K562 (cell line): Measurements from ENCODE around the gene BCO1. TPM values are rescaled to one million over a fixed set of nuclear protein-coding genes. Genes with fewer than 3 reads are reported as not detected.

Source experiments
- HLTF ChIP-seq: fragments of 450-650 bp; IDR thresholded peaks from 2 replicates; pipeline ENCODE4 v1.6.1; 2016
- MCM5 ChIP-seq: fragments of 450-650 bp; IDR thresholded peaks from 2 replicates; pipeline ENCODE4 v1.6.1; 2016; ENCODE audit warnings: low read depth
- MTA1 ChIP-seq: fragments of 450-650 bp; IDR thresholded peaks from 2 replicates; pipeline ENCODE4 v1.6.1; 2017; ENCODE audit warnings: borderline replicate concordance
- PPARD ChIP-seq: fragments of 250-450 bp; sonication (Bioruptor Pico); IDR thresholded peaks from 2 replicates; pipeline ENCODE4 v1.8.0; 2022; ENCODE audit warnings: inconsistent platforms, mild to moderate bottlenecking, moderate library complexity
- RBBP5 ChIP-seq: fragments of 200-600 bp; sonication (generic); IDR thresholded peaks from 2 replicates; pipeline ENCODE4 v1.6.1; 2012; ENCODE audit warnings: borderline replicate concordance, mild to moderate bottlenecking, low read length, control low read depth, inconsistent platforms; ENCODE audit not compliant: insufficient read depth, poor library complexity, severe bottlenecking
- USF1 ChIP-seq: sonication (generic); formaldehyde crosslinking; IDR thresholded peaks from 2 replicates; pipeline ENCODE4 v1.9.0; 2022; ENCODE audit warnings: mild to moderate bottlenecking, missing genetic modification reagents
- XRCC3 ChIP-seq: fragments of 450-650 bp; IDR thresholded peaks from 2 replicates; pipeline ENCODE4 v1.6.1; 2017; ENCODE audit warnings: mild to moderate bottlenecking, moderate library complexity
- ZNF143 ChIP-seq: sonication (generic); formaldehyde crosslinking; IDR thresholded peaks from 2 replicates; pipeline ENCODE4 v1.9.0; 2022; ENCODE audit warnings: mild to moderate bottlenecking, missing genetic modification reagents
- ZNF174 ChIP-seq: fragments of 250-450 bp; sonication (Bioruptor Pico); IDR thresholded peaks from 2 replicates; pipeline ENCODE4 v1.4.0; 2020; ENCODE audit warnings: mild to moderate bottlenecking
- ZNF354B ChIP-seq: fragments of 250-450 bp; sonication (Bioruptor Pico); IDR thresholded peaks from 2 replicates; pipeline ENCODE4 v1.4.0; 2020
- polyA plus RNA-seq, 8 experiments: library from polyadenylated mRNA; depleted of rRNA in 4 of 8; stranded (reverse) in 5 of 8; unstranded in 3 of 8; fragments of >200 nt; fragmentation: Nextera tagmentation in 2 of 8; fragmentation: Illumina TruSeq in 1 of 8; extraction: Ambion mirVana in 2 of 8; extraction: Trizol in 1 of 8; gene quantifications; 2 replicates each; pipeline versions ENCODE4 v1.2.1 to v1.2.3, GENCODE V29; 2011 to 2014; ENCODE audit warnings: inconsistent platforms in 1 of 8, missing spikeins in 1 of 8
- total RNA-seq, 7 experiments: library from RNA; depleted of rRNA in 6 of 7; stranded (reverse); fragments of >200 nt in 6 of 7; fragmentation: Illumina TruSeq in 2 of 7; extraction: Trizol in 2 of 7; gene quantifications; 2 replicates each; pipeline versions ENCODE4 v1.2.1 to v1.2.3, GENCODE V29; 2011 to 2021; ENCODE audit warnings: low replicate concordance in 1 of 7
- TF ChIP-seq, protein P1 (sequence below): fragments of 450-650 bp; formaldehyde crosslinking; IDR thresholded peaks from 2 replicates; pipeline ENCODE4 v1.4.0; 2020; ENCODE audit warnings: mild to moderate bottlenecking, mixed read lengths
- TF ChIP-seq, protein P2 (sequence below), 2 experiments: fragments of 450-650 bp; IDR thresholded peaks; 2 replicates each; pipeline ENCODE4 v1.6.1; 2016; ENCODE audit warnings: mild to moderate bottlenecking in 2 of 2, borderline replicate concordance in 1 of 2, low read depth in 1 of 2, moderate library complexity in 1 of 2
- TF ChIP-seq, protein P3 (sequence below): sonication (generic); formaldehyde crosslinking; IDR thresholded peaks from 2 replicates; pipeline ENCODE4 v1.5.0; 2020; ENCODE audit warnings: missing genetic modification reagents

BCO1 gene
- total and polyA plus RNA-seq, 9 of the 15 experiments (the other 6 are each of a cell fraction or from before 2014, with no cell fraction given) = not detected

DNA sequence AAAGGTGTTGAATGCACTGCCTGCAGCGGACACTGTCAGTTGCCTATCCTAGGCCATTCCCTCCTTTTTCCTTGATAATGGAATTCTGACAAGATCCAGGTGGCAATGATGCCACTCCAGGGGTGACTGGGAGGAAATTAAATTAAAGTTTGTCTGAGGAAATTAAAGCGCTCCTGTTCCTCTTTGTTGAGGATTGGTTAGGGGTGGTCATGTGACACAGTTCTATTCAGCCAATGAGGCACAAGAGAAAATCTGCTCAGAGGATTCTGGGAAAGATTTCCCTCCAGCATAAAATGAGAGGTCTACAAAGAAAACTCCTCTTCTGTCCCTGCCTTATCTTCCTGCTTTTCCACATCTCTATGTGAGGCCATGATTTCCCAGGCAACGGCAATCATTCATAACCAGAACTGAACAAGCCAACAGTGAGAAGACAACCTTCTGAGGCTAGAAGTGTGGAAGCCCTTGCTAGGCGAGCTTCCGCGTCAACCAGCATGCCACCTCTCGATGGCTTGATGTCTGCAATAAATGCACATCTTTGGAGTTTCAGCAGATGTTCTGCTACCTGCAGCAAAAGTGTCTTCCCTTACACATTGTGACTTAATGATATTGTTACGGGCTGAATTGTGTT is 5.6 kb upstream of the BCO1 start (continued):
- TF ChIP-seq, protein P1, sequence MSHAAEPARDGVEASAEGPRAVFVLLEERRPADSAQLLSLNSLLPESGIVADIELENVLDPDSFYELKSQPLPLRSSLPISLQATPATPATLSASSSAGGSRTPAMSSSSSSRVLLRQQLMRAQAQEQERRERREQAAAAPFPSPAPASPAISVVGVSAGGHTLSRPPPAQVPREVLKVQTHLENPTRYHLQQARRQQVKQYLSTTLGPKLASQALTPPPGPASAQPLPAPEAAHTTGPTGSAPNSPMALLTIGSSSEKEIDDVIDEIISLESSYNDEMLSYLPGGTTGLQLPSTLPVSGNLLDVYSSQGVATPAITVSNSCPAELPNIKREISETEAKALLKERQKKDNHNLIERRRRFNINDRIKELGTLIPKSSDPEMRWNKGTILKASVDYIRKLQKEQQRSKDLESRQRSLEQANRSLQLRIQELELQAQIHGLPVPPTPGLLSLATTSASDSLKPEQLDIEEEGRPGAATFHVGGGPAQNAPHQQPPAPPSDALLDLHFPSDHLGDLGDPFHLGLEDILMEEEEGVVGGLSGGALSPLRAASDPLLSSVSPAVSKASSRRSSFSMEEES = peak; percentile 95
- TF ChIP-seq, protein P2, sequence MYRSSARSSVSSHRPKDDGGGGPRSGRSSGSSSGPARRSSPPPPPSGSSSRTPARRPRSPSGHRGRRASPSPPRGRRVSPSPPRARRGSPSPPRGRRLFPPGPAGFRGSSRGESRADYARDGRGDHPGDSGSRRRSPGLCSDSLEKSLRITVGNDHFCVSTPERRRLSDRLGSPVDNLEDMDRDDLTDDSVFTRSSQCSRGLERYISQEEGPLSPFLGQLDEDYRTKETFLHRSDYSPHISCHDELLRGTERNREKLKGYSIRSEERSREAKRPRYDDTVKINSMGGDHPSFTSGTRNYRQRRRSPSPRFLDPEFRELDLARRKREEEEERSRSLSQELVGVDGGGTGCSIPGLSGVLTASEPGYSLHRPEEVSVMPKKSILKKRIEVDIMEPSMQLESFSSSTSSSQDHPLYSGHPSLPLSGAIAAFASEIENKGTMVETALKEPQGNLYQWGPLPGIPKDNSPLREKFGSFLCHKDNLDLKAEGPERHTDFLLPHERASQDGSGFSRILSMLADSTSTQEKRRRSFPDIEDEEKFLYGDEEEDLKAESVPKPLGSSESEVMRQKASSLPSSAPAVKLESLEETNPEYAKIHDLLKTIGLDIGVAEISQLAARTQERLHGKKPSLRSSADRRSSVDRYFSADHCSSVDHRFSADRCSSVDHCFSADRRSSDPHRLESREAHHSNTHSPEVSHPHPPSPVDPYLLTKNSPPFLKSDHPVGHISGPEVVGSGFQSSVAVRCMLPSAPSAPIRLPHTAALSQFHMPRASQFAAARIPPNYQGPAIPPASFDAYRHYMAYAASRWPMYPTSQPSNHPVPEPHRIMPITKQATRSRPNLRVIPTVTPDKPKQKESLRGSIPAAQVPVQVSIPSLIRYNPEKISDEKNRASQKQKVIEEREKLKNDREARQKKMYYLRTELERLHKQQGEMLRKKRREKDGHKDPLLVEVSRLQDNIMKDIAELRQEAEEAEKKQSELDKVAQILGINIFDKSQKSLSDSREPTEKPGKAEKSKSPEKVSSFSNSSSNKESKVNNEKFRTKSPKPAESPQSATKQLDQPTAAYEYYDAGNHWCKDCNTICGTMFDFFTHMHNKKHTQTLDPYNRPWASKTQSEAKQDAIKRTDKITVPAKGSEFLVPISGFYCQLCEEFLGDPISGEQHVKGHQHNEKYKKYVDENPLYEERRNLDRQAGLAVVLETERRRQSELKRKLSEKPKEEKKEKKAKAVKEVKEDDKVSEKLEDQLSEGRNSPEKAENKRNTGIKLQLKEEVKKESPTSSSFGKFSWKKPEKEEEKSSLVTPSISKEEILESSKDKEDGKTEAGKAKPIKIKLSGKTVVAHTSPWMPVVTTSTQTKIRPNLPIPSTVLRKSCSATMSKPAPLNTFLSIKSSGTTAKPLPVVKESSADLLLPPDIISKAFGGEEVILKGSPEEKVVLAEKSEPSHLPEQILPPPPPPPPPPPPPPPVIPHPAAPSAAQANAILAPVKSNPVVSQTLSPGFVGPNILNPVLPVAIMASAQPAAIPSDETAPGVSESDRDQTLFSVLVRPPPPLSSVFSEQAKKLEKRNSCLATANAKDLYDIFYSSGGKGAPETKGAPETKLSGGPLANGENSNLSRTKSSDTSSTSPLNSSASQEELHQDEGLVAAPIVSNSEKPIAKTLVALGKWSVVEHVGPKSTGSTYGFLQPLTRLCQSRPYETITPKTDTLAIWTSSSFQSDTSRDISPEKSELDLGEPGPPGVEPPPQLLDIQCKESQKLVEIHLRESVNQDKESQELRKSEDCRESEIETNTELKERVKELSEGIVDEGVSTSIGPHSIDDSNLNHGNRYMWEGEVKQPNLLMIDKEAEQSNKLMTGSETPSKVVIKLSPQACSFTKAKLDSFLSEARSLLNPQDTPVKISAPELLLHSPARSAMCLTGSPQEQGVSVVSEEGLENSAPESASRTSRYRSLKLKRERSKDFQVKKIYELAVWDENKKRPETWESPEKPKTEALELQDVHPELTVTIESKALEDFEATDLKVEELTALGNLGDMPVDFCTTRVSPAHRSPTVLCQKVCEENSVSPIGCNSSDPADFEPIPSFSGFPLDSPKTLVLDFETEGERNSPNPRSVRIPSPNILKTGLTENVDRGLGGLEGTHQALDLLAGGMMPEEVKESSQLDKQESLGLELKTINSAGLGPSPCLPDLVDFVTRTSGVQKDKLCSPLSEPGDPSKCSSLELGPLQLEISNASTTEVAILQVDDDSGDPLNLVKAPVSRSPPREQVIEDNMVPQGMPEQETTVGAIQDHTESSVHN (IDR thresholded peaks at IDR 0.05; ENCODE audit: borderline replicate concordance in 1 of 2, low read depth in 1 of 2) = no peak
- TF ChIP-seq MCM5 (no peak), USF1 (peak; percentile 60; the same call in 1 of the 2 replicates), MTA1 (no peak), ZNF143 (peak; percentile 61), ZNF354B (no peak), ZNF174 (CRISPR knock-in tag) (no peak), PPARD (CRISPR knock-in tag) (no peak), RBBP5 (no peak), HLTF (no peak), XRCC3 (no peak)
- TF ChIP-seq, protein P3, sequence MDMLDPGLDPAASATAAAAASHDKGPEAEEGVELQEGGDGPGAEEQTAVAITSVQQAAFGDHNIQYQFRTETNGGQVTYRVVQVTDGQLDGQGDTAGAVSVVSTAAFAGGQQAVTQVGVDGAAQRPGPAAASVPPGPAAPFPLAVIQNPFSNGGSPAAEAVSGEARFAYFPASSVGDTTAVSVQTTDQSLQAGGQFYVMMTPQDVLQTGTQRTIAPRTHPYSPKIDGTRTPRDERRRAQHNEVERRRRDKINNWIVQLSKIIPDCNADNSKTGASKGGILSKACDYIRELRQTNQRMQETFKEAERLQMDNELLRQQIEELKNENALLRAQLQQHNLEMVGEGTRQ (CRISPR knock-in tag) = peak; percentile 86
